GM15510 (cell line): ENCODE measurements around the gene RRAD.

Source experiments
- POLR2A ChIP-seq: IDR thresholded peaks from 3 replicates; pipeline ENCODE4 v1.6.1; 2011; ENCODE audit warnings: borderline replicate concordance; ENCODE audit not compliant: insufficient read length; ENCODE audit errors: extremely low read depth

The RRAD gene

GRCh38 chr16:66936889-66937554 is 11.7 kb upstream of the RRAD start:
- TF ChIP-seq POLR2A, result no peak

- TF ChIP-seq POLR2A, result no peak
These were observed 11.1 kb upstream of the RRAD start for GRCh38 chr16:66936462-66936861.

- TF ChIP-seq POLR2A, result no peak
These were observed 10.1 kb upstream of the RRAD start, which contains the start of gene CES2 for GRCh38 chr16:66935314-66936011. TSS of gene CES2 (plus strand) at chr16:66935516. CDS start at chr16:66935636, 120 bp downstream.

GRCh38 chr16:66934138-66934838 is 9.0 kb upstream of the RRAD start, which contains the start of gene CIAO2B:
TSS of gene CIAO2B (minus strand) at chr16:66934402. CDS start at chr16:66934364, 38 bp downstream.
- TF ChIP-seq POLR2A, result peak; percentile 90

GRCh38 chr16:66933776-66934137 is 8.4 kb upstream of the RRAD start:
- TF ChIP-seq POLR2A, result no peak

- TF ChIP-seq POLR2A, result no peak
These were observed 6.7 kb upstream of the RRAD start for GRCh38 chr16:66932076-66932475.

GRCh38 chr16:66931665-66932064 is 6.3 kb upstream of the RRAD start:
- no peak for TF ChIP-seq POLR2A

- TF ChIP-seq POLR2A, result no peak
These were observed 4.9 kb upstream of the RRAD start for GRCh38 chr16:66930189-66930588.

GRCh38 chr16:66928702-66929388 is 3.5 kb upstream of the RRAD start:
- no peak for TF ChIP-seq POLR2A

GRCh38 chr16:66927918-66928649 is 2.7 kb upstream of the RRAD start:
- no peak for TF ChIP-seq POLR2A

GRCh38 chr16:66926961-66927436 is 1.7 kb upstream of the RRAD start:
- TF ChIP-seq POLR2A, result no peak

- no peak for TF ChIP-seq POLR2A
These were observed 1.0 kb upstream of the RRAD start for GRCh38 chr16:66926171-66926947.

- TF ChIP-seq POLR2A, result no peak
These were observed 611 bp downstream of the RRAD start for GRCh38 chr16:66924527-66925321.

GRCh38 chr16:66923866-66924265 is 1.5 kb downstream of the RRAD start:
- no peak for TF ChIP-seq POLR2A
